ENCODE results near the gene INAFM2. TPM values are rescaled to one million over a fixed set of nuclear protein-coding genes. Genes with fewer than 3 reads are reported as not detected.

Gene INAFM2
- total and polyA plus RNA-seq, 10 donors = 7.4 to 29.6 (median 18.7) TPM

- 79 to 91% (median 83%) methylated on average over 7 of the region's 7 CpGs for WGBS, 5 donors
- intact Hi-C loops (cut with DNase I; ENCODE audit: low total_unique reads) = no loop called here
- Histone ChIP-seq H3K36me3 (peaks cover 0 to 4% (median 0%) of the 10 kb centered on the region in 6 donors), H3K4me3 (no peak overlapping the region), H3K4me1 (peaks cover 42 to 100% (median 81%) of the 10 kb centered on the region in 6 donors), H3K27ac (peak overlapping the region in 5 of 8 donors; percentile 36 to 91 (median 58)), H3K27me3 (replicated peaks in 1 of 7) (no peaks in the 10 kb centered on the region), H3K9me3 (no peaks in the 10 kb centered on the region)
- no peak for TF ChIP-seq POLR2AphosphoS5 (IDR thresholded peaks at IDR 0.05)
- no peak for TF ChIP-seq CTCF (IDR thresholded peaks at IDR 0.05 in 8 of 11, conservative IDR thresholded peaks at IDR 0.05 in 3 of 11)
- no peak for TF ChIP-seq POLR2A (IDR thresholded peaks at IDR 0.05)
- no peak for DNase-seq
Measured at GRCh38 chr15:40329804-40330203, 6.3 kb downstream of the INAFM2 start.

GRCh38 chr15:40330368-40330836, 6.9 kb downstream of the INAFM2 start:
- no peak overlapping the region for H3K4me3 ChIP-seq
- no peak for DNase-seq
- no peaks in the 10 kb centered on the region for H3K27me3 ChIP-seq (replicated peaks in 1 of 7)
- no peak for TF ChIP-seq CTCF (IDR thresholded peaks at IDR 0.05 in 8 of 11, conservative IDR thresholded peaks at IDR 0.05 in 3 of 11)
- TF ChIP-seq POLR2AphosphoS5 (IDR thresholded peaks at IDR 0.05) = peak in 2 of 3 donors; percentile 71 to 83
- no peak for TF ChIP-seq POLR2A (IDR thresholded peaks at IDR 0.05)
- peaks cover 38 to 100% (median 81%) of the 10 kb centered on the region in 6 donors for H3K4me1 ChIP-seq
- H3K9me3 ChIP-seq = no peaks in the 10 kb centered on the region
- intact Hi-C loops (cut with DNase I; ENCODE audit: low total_unique reads) = no loop called here
- 49 to 63% (median 59%) methylated on average over 5 of the region's 5 CpGs for WGBS, 5 donors
- peak overlapping the region in 6 of 8 donors; percentile 27 to 91 (median 57) for H3K27ac ChIP-seq
- peaks cover 0 to 4% (median 0%) of the 10 kb centered on the region in 6 donors for H3K36me3 ChIP-seq

GRCh38 chr15:40331026-40331425, 7.5 kb downstream of the INAFM2 start:
- Histone ChIP-seq H3K27me3 (replicated peaks in 1 of 7) (no peaks in the 10 kb centered on the region), H3K4me1 (peaks cover 35 to 100% (median 77%) of the 10 kb centered on the region in 6 donors), H3K4me3 (no peak overlapping the region), H3K27ac (peak overlapping the region in 4 of 8 donors; percentile 56 to 91 (median 60)), H3K9me3 (no peaks in the 10 kb centered on the region), H3K36me3 (peaks cover 0 to 4% (median 0%) of the 10 kb centered on the region in 6 donors)
- TF ChIP-seq POLR2A (IDR thresholded peaks at IDR 0.05) (no peak), CTCF (IDR thresholded peaks at IDR 0.05 in 8 of 11, conservative IDR thresholded peaks at IDR 0.05 in 3 of 11) (no peak), POLR2AphosphoS5 (IDR thresholded peaks at IDR 0.05) (no peak)
- intact Hi-C loops (cut with DNase I; ENCODE audit: low total_unique reads) = no loop called here
- WGBS, 5 donors = 82 to 93% (median 92%) methylated on average over 7 of the region's 7 CpGs
- DNase-seq = no peak

GRCh38 chr15:40331637-40332036, 8.1 kb downstream of the INAFM2 start:
- TF ChIP-seq CTCF (IDR thresholded peaks at IDR 0.05 in 8 of 11, conservative IDR thresholded peaks at IDR 0.05 in 3 of 11) = no peak
- no peak for TF ChIP-seq POLR2AphosphoS5 (IDR thresholded peaks at IDR 0.05)
- no peak for TF ChIP-seq POLR2A (IDR thresholded peaks at IDR 0.05)
- H3K4me3 ChIP-seq = no peak overlapping the region
- no peaks in the 10 kb centered on the region for H3K9me3 ChIP-seq
- H3K27ac ChIP-seq = peak overlapping the region in 3 of 8 donors; percentile 0 to 91 (median 88)
- no peaks in the 10 kb centered on the region for H3K27me3 ChIP-seq (replicated peaks in 1 of 7)
- intact Hi-C loops (cut with DNase I; ENCODE audit: low total_unique reads) = no loop called here
- peaks cover 33 to 100% (median 71%) of the 10 kb centered on the region in 6 donors for H3K4me1 ChIP-seq
- no peak for DNase-seq
- WGBS, 5 donors = 94 to 96% (median 95%) methylated on average over 7 of the region's 7 CpGs
- H3K36me3 ChIP-seq = peaks cover 0 to 4% (median 0%) of the 10 kb centered on the region in 6 donors
